ENCODE data around the gene SCD. TPM values are rescaled to one million over a fixed set of nuclear protein-coding genes. Genes with fewer than 3 reads are reported as not detected.

The SCD gene
- total and polyA plus RNA-seq, 4 donors = 43.4 to 1,255 (median 234) TPM

DNA sequence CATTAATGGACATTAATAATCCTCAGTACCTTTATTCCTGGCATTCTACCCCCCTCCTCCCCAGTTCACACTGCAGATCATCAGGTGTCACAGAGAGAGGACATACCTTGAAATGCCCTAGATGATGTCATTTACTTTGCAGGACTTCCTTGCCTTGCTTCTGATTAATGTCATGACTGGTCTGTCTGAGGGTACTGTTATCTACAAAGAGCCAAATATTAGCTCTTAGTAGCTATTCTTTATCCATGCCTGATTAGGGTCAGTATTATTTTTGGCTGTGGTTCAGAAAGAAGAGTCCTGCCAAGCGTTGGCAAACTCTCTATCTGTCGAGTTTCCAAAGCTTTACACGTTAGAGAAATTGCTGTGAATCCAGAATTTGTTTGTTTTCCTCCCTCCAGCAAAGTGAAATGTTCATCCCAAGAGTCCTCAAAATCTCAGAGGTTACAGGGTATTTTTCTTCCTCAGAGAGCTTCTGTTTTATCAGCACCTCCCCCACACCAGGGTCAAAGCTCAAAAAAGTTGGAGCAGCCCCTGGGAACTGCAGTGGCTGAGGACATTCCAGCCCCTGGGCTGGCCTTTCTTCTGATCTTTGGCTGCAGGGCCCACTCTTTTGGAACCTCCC lies 12.6 kb downstream of the SCD start:
- TF ChIP-seq NR2F2 (IDR thresholded peaks at IDR 0.05) (peak; percentile 90), ATF3 (IDR thresholded peaks at IDR 0.05) (no peak), HNF4A (conservative IDR thresholded peaks at IDR 0.05) (peak; percentile 66 to 78), TAF1 (conservative IDR thresholded peaks at IDR 0.05) (no peak), FOXA2 (IDR thresholded peaks at IDR 0.05) (no peak), JUND (IDR thresholded peaks at IDR 0.05) (peak in 1 of 2 donors; percentile 44), YY1 (IDR thresholded peaks at IDR 0.05) (peak; percentile 22), REST (IDR thresholded peaks at IDR 0.05) (no peak), HNF4G (IDR thresholded peaks at IDR 0.05) (no peak), FOXA1 (IDR thresholded peaks at IDR 0.05) (no peak), RXRA (IDR thresholded peaks at IDR 0.05) (peak; percentile 58 to 62), CTCF (IDR thresholded peaks at IDR 0.05; ENCODE audit: low read depth, low read length, missing input control) (no peak), SP1 (IDR thresholded peaks at IDR 0.05) (peak; percentile 60), MAX (IDR thresholded peaks at IDR 0.05) (no peak), RAD21 (IDR thresholded peaks at IDR 0.05) (peak in 1 of 2 donors; percentile 37), GABPA (IDR thresholded peaks at IDR 0.05 in 1 of 2, conservative IDR thresholded peaks at IDR 0.05 in 1 of 2) (no peak), EGR1 (IDR thresholded peaks at IDR 0.05; ENCODE audit: low read depth in 2 of 2) (no peak)
- TF ChIP-seq, protein P1, sequence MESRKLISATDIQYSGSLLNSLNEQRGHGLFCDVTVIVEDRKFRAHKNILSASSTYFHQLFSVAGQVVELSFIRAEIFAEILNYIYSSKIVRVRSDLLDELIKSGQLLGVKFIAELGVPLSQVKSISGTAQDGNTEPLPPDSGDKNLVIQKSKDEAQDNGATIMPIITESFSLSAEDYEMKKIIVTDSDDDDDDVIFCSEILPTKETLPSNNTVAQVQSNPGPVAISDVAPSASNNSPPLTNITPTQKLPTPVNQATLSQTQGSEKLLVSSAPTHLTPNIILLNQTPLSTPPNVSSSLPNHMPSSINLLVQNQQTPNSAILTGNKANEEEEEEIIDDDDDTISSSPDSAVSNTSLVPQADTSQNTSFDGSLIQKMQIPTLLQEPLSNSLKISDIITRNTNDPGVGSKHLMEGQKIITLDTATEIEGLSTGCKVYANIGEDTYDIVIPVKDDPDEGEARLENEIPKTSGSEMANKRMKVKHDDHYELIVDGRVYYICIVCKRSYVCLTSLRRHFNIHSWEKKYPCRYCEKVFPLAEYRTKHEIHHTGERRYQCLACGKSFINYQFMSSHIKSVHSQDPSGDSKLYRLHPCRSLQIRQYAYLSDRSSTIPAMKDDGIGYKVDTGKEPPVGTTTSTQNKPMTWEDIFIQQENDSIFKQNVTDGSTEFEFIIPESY (IDR thresholded peaks at IDR 0.05) = no peak
- Histone ChIP-seq H3K36me3 (ENCODE audit: control insufficient read depth in 4 of 4, insufficient read depth in 3 of 4, low read depth in 1 of 4, low read length in 3 of 4) (peaks cover 0 to 24% (median 15%) of the 10 kb centered on the region in 4 donors), H3K27ac (ENCODE audit: low read depth in 1 of 2, low read length in 2 of 2) (peak overlapping the region; percentile 49 to 78), H3K9ac (ENCODE audit: low read depth in 1 of 2, low read length in 2 of 2) (peak overlapping the region in 1 of 2 donors; percentile 21), H3K4me1 (ENCODE audit: control insufficient read depth in 4 of 4, insufficient read depth in 4 of 4, low read length in 3 of 4) (peaks cover 9 to 66% (median 35%) of the 10 kb centered on the region in 4 donors), H3K4me3 (ENCODE audit: low read depth in 1 of 3, low read length in 3 of 3) (no peak overlapping the region), H3K9me3 (ENCODE audit: control insufficient read depth in 4 of 4, low read length in 3 of 4) (no peaks in the 10 kb centered on the region), H3K27me3 (ENCODE audit: control insufficient read depth in 4 of 4, insufficient read depth in 4 of 4, low read length in 3 of 4) (no peaks in the 10 kb centered on the region)
- 14% methylated on average over 3 of the region's 3 CpGs for WGBS
- no peak for DNase-seq (ENCODE audit: low spot score)
